GM18502 (cell line): ENCODE results near the gene SRGAP2.
"Not testable (repeated sequence)": the region's sequence is repeated elsewhere in the genome, so short reads cannot be mapped to it uniquely, and the experiment has no call there.

Experiments
- ATAC-seq: cut with Tn5 transposase; IDR thresholded peaks from one replicate; pipeline ENCODE4 v1.9.1; 2021; ENCODE audit warnings: mild to moderate bottlenecking; ENCODE audit not compliant: unreplicated experiment, poor library complexity

SRGAP2 gene

GRCh38 chr1:206203364-206204158 lies at the start of gene SRGAP2:
TSS of gene SRGAP2 (plus strand) at chr1:206203541. CDS start at chr1:206205971, 2,430 bp downstream.
- peak; percentile 1 for ATAC-seq

DNA sequence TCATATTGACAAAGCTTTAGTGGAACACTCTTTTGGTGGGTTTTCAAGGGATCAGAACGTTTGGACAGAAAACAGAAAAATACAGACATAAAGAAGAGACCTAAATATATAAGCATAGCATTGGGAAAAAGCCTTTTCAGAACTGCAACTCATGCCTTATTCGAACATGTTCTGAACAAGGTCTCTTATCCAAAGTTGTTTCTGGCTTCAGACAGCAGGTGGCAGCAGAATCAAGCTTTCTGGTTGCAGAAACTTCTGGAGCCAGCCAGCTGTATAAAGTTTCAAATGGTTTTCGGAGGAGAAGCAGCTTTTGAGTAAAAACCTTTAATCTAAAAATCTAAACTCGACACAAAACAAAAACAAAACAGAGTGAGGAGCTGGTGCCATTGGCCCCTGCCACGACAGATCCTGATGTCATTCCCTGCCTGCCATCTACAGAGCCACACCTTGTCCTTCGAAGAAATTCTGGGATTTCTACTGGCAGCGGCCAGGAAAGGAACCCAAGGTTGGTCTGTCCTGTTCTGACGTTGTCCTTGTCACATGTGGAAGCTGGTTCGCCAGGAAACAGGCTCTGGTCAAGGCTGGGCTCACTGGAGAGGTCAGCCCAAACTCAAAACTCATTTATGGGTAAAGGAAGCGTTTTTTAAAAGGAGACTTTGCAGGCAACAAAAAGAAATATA lies 35.9 kb upstream of the SRGAP2 start:
- ATAC-seq = not testable (repeated sequence)

GRCh38 chr1:206169794-206170193 lies 33.5 kb upstream of the SRGAP2 start:
- ATAC-seq = not testable (repeated sequence)

DNA sequence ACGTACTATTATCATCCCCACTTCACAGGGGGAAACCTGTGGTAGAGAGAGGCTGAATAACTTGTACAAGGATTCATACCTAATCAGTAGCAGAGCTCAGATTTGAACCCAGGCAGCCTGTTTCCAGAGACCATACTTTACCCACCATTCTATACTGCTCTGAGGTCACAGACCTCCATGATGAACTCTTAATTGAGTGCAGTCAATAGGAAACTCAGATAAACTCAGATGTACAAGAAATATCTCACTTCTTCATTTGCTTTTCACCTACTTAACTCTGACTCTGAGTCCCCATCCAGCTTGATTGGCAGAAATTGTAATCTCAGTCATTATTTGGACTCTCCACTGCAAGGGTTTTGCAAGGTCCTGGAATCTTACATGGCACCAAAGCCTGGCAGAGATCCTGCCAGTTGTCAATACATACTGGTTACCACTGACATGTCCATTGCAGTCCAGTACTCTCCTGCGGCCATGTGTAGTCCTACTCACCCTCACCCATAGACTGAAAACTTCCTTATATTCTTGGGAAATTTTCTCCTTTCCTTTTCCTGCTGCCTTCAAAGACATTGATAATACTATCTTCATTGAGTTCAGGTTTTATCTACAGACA lies 30.1 kb upstream of the SRGAP2 start:
- not testable (repeated sequence) for ATAC-seq

DNA sequence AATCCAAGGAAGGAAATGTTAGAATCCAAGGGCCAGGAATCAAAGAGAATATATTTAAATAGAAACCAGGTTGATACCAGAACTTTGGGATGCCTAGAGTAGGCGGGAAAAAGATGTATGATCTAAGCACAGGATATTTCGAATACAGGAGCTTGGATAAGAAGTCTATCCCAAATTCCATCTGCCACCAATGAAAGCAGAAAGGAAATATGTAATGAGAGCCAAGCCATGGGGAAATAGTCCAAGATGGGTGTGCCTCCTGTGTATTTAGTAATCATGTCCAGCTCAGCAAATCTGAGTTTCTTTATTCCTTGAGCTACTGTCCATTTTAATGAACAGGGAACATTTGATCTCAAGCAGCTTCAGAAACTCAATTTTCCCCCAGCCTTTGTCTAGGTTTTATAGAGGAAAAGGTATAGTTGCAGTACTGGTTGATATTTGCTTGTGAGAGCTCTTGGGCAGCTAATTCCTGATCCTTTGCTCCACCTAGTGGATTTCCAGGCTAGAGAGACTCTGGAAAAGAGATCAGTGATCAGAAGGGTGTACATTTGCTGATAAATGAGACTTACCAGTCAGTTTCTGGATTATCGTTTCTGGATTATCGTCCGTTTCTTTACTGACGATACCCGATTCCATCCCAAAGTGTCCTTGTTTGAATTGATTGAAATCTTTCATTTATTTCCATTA lies 29.0 kb upstream of the SRGAP2 start:
- ATAC-seq = not testable (repeated sequence)

GRCh38 chr1:206175459-206176113 lies 27.8 kb upstream of the SRGAP2 start:
- ATAC-seq = not testable (repeated sequence)

DNA sequence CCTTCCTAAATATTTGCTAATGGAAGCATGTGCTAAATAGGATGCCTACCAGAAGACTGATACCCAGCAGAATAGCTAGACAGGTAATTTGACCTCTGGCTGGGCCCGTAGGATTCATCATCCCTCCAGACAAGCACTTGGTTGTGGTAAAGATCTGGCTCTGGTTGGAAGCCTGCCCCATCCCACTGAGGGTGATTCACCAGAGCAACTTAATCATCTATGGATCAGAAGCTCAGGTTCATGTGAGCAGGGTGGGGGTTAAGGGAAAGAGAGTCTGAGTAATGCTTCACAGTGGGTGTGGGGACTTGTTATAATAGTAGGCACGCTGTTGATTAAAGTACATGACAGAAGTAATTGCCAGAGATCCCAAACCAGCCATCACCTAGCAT lies 27.2 kb upstream of the SRGAP2 start:
- not testable (repeated sequence) for ATAC-seq

GRCh38 chr1:206178061-206178989 lies 25.0 kb upstream of the SRGAP2 start:
- ATAC-seq = not testable (repeated sequence)

- ATAC-seq = not testable (repeated sequence)
Observed at GRCh38 chr1:206179666-206180065, 23.7 kb upstream of the SRGAP2 start.

DNA sequence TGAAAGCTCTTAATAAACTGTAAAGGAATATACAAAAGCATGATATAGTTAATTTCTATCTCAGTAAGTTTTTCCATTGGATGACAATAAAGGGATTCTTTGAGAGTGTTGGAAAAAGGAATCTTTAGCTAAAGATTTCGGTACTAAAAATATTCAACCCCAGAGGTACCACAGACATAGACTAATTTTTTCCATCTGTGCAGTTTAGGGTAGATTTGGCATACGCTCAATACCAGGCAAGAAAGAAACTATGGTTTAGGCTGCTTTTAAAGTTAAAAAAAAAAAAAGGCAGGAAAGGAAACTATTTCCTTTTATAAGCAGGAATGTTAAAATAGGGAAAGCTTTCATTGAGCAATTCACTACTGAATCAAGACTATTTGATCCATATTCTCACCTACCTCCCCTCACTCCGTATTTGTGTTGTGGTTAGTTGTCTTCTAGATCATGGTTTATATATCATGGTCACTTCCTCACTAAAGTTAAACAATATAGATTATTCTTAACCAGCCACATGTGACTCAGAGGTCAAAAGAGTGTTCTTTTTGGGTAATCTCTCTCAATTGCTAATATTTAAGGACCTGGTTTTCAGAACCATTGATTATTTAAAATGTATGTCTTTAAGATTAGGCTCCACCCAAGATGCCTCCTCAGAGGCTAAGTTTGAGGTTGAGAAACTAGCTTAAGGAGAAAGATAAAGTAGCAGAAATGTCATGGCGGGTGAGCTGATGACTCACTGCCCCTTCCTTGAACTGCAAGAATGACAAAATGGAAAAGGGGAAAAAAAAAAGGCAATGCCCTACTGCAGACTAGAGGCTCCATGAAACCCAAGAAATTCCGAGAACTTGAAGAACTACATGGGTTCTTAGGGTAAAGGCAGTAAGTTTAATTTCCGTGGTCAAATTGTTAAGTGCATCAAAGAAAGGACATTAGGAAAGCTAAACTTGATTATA lies 20.7 kb upstream of the SRGAP2 start:
- ATAC-seq = not testable (repeated sequence)

DNA sequence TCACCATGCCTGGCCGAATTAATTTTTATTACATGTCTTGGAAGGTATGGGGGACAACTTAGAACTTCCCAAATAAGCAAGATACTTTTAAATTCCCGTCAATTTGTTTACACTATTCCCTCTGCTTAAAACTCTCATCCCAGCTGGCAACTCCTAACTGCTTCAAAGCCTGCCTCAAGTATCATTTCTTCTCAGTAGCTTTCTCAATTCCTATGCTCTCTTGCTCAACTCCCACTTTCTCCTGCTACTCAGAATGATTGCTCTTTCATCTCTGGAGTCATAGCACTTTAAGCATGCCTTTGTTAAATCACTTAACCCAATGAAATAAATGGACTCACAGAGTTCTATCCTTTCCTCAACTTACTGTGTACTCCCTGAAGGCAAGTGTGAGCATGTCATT lies 19.6 kb upstream of the SRGAP2 start:
- ATAC-seq = not testable (repeated sequence)

GRCh38 chr1:206185778-206186177 lies 17.6 kb upstream of the SRGAP2 start:
- not testable (repeated sequence) for ATAC-seq

DNA sequence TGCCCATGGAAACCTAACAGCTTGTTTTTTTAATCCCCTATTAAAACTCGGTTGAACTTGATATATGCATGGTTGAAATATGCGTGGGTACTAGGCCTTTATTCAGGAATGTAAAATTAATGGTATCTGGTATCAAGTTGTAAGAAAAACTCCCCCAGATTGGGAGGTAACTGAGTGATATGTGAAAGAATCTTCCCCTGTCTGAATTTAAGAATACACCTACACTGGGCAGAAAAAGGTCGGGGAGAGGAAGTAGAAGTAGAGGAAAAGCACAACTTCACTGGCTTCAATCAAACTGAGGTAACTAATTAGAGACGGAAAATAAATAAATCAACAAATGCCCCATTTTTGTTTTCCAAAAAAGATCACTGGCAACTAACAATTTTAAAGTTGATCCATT lies 16.5 kb upstream of the SRGAP2 start:
- not testable (repeated sequence) for ATAC-seq

GRCh38 chr1:206195182-206195581 lies 8.2 kb upstream of the SRGAP2 start:
- ATAC-seq = not testable (repeated sequence)

DNA sequence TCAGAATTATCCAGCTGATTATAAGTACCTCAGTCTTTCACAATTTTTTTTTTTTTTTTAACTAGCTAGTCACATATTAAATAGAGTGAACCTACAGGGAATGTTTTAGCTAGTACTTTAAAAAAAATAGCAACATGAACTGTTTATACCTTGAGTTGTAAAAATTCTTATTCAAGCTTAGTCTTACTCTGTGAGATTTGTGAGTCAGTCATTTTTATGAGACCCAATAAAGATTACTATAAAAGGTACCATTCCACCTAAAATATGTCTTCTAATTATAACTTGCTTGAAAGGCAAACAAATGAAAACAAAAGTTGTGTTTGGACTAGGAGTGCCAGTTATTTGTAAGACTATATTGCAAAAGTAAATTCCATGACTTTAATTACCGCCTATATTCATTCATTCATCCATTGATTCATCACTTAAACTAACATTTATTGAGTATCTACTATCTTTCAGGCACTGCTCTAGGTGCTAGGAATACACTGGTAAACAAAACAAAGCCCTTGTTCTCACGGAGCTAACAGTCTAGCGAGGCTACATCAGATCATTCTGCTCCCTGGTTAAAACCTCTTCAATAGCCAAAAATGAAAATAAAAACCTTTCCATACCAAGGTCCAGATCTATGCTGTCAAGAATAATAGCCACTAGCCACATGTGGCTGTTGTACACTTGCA lies 6.5 kb upstream of the SRGAP2 start:
- ATAC-seq = not testable (repeated sequence)

DNA sequence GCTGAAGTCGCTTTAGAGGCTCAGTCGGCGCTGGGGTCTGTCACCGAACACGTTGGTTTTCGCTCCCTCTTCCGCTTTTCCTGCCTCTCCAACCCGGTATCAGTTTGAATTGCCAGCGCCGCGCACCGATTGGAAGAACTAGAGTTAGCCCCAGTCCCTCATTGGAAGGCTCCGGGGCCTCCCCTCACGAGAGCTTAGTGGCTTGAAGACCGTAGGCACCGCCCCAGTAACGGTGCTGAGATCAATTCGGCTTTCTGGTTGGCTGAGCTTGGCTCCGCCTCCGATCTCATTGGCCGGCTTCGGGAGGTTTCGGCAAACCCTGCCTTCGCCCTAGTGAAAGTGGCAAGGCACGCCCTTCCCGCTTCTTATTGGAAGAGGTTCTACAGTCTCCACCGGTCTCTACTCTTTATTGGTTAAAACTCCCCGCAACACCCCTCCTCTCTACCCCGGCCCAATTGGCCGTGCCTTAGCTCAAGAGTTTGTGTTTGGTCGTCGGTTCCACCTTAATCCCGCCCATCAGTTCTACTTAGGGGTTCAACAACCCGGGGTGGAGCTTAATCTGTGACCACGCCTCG lies 465 bp upstream of the SRGAP2 start, which contains the start of gene FAM72A:
Gene FAM72A, minus strand, starts transcription at position 51 of the 575 bp plus-strand sequence. CDS start 814 bp downstream, outside the sequence.
- peak; percentile 83 for ATAC-seq

DNA sequence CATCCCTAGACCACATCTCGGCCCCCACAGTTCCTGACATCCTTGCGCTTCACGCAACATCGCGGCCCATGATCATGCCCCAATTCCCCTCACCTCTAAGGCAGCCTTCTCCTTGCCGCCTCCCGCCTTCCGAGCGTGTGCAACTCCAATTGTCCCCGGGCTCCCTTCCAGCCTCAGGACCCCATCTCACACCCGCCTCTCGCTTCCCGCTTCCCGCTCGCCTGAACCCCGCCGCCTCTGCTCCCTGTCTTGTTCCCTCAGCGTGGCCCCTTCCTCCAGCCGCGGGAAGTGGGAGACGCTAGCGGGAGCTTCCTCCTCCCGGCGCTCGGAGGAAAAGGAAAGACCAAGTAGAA lies 794 bp downstream of the SRGAP2 start:
- ATAC-seq = not testable (repeated sequence)
